ENCODE results near the gene ROGDI.
A peak's percentile ranks its signal among the peaks of the same experiment; 100 is the strongest.

The ROGDI gene

DNA sequence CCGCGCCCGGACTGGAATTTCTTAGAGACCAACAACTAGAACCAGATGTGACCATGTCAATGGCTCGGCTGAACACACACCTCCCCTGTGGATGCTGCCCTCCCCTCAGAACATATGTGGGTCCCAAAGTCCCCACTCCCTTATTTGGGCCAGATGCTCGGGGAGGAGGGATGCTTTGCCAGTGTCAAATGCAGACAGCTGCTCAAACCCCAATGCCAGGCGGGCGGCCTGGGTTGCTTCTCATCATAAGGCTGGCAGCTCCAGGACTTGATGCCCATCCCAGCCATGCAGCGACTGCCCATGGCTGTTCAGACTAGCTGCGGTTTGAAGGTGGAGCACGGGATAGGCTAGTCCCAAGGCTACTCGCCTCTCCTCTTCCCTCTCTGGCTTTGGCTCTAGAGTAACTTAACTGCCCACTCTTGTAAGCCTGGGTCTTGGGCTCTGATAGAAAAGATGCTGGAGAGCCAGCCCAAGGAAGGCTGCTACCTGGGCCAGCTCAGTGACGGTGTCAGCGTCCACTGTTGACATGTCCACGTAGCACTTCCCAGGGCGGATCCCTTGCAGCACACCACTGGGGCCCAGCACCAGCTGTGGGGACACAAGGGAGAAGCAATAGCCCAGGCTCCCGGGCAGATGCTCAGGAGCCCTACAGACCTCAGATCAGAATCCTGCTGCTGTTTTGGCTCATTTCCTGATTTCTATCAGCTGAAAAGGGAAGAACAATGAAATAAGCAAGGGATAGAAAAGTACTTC is 11.0 kb upstream of the ROGDI start:
- no peak for DNase-seq (ENCODE audit: low read depth in 2 of 2)

DNA sequence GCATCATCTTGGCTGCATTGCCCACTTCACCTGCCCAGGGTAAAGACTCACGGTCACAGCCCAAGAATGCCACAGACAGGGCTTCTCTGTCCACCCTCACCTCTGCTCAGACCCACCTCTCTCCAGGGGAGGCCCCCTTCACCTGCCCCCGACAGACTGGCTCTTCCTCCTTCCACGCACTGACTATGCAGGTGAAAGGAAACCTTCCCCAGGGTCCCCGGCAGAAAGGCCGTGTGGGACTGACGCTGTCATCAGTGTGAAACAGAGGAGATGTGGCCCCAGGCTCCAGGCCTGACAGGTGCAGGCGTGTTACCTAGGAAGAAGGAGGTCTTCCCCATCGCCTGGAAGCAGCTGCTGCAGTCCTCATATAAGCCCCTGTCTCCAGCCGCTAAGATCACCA is 9.3 kb upstream of the ROGDI start:
- no peak for DNase-seq (ENCODE audit: low read depth in 2 of 2)

DNA sequence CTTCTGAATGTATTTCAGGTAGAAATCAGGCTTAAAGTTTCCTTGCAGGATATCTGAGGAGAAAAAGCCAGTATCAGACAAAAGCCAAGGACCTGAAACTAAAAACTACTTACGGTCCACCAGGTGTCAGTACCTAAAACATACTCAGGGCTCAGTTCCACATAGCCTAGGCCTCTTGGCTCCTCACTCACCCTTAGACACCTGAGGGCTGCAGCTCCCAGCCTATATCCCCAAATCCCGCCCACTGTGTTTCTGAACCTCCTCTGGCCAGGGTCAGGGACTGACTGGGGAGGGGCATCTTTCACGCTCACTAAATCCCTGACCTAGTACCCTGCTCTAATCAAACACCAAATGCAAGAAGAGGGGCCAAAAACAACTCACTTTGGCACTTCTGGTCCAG is 8.8 kb upstream of the ROGDI start:
- DNase-seq (ENCODE audit: low read depth in 2 of 2), result no peak

DNA sequence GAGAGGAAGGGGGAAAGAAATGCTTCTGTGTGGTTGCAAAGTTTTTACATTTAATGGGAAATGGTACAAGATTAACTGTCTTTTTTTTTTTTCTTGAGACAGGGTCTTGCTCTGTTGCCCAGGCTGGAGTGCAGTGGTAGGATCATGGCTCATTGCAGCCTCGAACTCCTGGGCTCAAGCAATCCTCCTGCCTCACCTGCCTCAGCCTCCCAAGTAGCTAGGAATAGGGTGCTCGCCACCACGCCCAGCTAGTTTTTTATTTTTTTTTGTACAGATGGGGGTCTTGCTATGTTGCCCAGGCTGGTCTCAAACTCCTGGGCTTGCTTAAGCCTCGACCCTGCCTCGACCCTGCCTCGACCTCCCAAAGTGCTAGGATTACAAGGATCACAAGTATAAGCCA is 3.8 kb upstream of the ROGDI start:
- DNase-seq (ENCODE audit: low read depth in 2 of 2), result no peak

DNA sequence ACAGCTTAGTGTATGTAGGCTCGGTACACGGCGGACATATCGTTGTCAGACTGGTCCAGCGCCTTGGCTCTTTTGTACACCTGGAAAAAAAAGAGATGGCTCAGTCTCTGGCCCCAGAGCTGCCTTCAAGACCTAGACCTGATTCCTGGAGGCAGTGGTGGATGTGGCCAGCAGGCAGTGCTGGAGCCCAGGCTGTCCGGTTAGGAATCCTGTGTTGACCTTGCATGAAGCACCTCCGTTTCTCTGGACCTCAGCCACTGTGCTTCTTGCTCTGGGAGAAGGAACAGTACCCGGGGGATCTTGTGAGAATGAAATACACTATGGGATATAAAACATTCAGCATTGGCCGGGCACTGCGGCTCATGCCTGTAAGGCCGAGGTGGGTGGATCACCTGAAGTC is 2.8 kb upstream of the ROGDI start:
- DNase-seq (ENCODE audit: low read depth in 2 of 2), result no peak

DNA sequence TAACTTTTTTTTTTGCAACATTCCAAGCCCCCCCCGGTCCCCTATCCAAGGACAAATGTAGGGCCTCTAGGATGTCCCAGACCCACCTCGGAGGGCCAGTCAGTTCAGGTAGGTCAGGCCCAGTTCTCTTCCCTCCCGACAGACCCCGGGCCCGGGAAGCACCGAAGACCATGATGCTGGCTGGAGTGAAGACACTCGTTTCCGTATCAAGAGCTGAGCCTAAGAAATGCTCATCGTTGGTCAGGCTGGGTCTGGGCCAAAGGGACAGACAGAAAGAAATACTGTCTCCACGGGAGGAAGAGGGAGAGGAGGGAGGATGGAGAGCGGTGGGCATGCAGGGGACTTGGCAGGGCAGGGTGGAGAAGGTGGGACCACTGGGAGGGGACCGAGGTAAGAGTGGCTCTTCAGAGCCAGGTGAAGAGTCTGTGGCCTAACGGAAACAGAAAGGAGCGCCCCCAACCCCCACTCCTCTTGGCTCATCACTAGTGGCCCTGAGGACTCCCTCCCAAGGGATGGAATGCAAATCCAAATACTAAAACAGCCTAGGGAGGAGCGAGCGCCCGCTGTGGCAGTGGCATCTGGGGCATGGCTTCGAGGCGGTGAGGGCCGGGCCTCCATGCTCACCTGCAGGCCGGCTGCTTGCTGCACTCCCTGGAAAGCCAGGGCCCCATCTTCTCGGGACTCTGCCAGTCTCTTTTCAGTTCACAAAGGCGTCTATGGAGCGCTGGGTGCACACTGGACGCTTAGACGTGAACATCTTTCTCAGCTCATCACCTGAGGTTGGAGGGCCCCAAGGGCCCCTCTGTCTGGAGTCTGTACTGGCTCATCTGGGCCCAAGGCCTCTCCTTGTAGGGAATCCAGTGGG is 1.7 kb upstream of the ROGDI start:
- no peak for DNase-seq (ENCODE audit: low read depth in 2 of 2)

DNA sequence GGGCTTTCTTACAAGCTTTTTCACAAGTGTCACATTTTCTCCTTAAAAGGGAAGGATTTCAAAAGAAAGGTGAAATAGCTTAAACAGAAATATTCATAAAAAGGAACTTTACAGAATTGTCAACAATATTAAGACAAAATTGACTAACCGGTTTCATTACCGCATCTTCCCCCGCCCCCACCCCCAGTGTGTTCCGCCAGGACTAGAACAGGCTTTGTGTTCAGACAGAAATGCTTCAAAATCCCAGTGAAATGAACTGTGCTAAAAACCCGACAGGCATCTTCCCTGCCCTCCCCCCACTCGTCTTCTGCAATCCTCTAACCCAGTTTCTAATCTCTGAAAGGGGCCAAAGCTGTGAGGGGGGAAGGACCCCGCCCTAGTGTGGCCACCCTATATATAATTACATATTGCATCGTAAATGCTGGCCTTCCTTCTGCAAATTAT is 990 bp upstream of the ROGDI start:
- DNase-seq (ENCODE audit: low read depth in 2 of 2), result no peak

DNA sequence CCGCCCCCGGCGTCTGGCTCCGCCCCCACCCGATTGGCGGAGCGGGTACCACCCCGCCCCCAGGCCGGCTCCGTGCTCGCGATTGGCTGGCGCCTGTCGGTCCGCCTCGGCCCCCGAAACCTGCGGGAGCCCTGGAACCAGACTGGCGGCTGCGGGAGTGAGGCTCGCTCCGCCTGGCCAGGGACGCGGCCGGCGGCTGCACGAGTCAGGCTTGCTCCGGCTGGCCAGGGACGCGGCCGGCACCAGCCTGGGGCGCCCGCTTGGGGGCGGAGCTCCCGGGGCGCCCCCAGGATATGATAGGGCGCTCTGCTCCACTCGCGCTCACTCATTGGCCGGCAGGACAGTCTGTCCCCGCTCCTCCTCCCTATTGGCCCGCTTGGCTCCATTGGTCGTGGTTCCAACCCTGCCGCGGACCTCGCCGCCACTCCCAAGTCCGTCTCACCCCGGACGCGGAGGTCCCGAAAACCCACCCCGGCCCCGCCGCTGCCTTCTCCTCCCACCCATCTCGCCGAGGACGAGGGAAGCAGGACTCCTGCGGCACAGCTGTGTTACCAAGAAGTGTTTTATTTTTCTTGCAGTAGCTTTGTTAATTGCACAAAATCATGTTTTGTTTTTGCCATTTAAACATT is 340 bp upstream of the ROGDI start:
- peak; percentile 78 to 80 for DNase-seq (ENCODE audit: low read depth in 2 of 2)

DNA sequence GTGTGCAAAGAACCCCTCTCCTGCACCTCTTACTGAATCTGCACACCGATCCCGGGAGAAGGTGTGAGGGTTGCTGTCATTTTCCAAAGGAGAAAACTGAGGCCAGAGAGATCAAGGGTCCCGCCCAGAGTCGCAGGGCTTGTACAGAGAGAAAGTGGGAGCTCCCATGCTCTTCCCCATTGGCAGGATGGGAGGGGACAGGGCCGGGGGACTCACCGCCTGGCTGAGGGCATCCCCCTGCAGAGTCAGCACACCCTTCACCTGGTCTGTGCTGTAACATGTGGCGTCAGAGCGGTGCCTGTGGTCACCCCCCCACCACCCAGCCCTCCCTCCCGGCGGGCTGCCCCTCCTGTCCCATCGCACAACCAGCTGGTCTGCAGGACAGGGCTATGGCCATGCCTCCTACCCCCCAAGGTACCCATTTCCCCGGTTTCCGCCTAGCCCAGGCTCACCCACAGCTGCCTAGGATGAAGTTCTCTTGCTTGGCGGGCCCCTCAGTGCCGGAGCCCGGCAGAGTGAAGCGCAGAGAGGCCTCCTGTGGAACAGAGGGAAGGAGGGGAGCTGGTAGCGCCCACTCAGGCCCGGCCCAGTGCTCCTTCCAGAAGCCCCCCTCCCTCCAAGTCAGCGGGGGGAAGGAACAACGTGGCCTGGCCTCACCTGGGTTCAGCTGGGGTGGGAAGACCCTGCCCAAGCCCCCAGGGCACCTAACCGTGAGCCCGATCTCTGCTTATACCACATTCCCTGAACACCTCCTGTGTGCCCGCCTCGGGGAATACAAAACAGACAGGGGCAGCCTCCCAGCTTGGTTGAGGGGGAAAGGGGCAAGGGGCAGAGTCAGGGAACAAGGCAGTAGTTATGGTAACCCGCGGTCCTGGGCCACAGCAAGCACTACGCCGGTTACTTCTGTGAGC is 1.1 kb downstream of the ROGDI start:
- DNase-seq (ENCODE audit: low read depth in 2 of 2), result no peak

DNA sequence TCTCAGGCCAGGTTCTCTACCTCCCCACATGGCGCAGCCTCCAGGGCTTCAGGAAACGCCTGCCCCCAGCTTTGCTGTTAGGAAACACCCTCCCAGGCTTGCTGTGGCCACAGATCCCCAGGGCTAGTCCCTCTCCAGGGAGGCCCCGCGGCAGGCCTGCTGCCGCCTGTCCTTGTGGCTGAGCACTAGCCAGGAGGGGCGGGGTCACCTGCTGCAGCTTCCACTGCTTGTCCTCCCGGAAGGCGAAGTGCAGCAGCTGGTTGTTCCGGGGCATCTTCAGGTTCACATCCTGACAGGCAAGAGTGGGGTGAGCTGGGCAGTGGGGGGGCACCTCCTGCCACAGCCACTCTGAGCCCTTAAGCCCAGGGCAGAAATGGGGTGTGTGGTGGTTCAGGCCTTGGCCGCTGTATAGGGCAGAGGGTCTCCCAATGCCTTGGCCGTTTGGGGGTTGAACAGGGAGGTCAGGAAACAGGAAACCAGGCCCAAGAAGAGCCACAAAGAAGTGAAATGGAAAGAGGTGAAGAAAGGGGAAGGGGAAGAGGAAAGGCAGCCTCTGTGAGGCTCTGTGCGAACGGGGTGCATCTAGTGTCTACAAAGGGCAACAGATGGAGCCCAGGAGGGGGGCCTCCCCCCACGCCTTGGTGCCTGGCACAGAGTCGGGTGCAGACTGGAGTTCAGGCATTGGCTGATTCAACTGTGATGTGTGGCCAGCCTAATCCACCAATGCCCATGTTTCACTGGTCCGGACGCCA is 2.0 kb downstream of the ROGDI start:
- DNase-seq (ENCODE audit: low read depth in 2 of 2), result no peak

DNA sequence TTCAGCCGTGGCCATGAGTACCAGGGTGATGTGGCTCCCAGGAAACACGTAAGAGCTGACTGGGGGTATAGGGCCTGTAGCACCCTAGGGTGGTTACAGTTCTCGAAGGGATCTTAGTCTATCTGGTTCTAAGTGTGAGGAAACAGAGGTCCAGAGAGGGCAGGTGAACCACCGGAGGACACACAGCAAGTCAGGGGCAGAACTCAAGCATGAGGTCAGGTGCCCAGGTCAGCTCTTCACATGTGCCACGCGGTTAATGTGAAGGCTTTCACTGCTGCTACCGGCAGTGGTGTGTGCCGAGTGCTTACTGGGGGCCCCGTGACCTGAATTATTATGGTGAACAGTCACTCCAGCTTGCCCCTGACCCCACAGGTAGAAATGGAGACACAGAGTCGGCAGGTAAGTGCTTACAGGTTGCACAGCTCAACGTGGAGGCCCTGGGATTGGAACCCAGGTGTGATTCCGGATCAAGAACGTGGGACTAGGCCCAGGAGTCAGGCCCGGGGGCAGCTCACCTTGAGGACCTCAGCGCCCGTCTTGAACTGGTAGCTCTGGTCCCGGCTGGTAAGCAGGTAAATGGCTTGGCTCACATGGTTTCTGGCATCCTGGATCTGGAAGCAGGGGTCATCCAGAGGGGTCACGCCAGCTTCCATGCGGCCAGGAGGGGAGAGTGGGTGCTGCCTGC is 3.1 kb downstream of the ROGDI start:
- DNase-seq (ENCODE audit: low read depth in 2 of 2), result no peak

DNA sequence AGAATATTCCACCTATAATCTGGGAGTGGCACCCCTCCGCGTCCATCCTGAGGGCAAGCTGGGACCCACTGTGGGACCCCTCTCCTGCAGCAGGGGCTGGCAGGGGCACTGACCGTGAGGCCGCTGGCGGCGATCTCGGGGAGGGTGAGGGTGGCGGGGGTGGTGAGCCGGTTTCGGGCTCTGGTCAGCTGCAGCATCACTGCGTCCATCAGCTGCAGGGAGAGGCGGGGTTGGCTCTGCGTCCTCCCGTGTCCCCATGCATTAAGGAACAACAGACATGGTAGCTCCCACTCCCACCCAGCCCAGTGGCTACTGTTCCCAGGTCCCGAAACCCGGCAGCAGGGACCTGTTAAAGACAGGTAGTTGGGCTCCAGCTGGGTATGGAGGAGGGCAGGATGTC is 4.0 kb downstream of the ROGDI start:
- no peak for DNase-seq (ENCODE audit: low read depth in 2 of 2)

DNA sequence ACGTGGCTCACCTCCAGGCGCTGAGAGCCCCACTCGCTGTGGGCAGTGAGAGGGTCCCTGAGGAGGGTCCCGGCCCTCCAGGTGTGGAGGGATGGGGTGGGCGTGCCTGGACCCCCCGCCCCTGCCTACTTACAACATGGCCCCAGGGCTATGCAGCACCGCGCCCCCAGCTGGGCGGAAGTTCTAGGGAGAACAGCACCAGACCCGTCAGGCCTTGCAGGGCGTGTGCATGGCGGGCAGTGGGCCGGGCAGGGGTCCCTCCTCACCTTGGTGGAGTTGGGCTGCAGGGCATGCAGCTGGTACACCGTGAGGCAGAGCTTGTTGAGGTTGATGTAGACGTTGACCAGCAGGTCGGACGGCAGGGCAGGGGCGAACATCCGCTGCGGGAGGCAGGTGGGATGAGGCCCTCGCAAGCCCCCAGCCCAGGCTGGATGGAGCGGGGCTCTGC is 4.6 kb downstream of the ROGDI start:
- no peak for DNase-seq (ENCODE audit: low read depth in 2 of 2)

DNA sequence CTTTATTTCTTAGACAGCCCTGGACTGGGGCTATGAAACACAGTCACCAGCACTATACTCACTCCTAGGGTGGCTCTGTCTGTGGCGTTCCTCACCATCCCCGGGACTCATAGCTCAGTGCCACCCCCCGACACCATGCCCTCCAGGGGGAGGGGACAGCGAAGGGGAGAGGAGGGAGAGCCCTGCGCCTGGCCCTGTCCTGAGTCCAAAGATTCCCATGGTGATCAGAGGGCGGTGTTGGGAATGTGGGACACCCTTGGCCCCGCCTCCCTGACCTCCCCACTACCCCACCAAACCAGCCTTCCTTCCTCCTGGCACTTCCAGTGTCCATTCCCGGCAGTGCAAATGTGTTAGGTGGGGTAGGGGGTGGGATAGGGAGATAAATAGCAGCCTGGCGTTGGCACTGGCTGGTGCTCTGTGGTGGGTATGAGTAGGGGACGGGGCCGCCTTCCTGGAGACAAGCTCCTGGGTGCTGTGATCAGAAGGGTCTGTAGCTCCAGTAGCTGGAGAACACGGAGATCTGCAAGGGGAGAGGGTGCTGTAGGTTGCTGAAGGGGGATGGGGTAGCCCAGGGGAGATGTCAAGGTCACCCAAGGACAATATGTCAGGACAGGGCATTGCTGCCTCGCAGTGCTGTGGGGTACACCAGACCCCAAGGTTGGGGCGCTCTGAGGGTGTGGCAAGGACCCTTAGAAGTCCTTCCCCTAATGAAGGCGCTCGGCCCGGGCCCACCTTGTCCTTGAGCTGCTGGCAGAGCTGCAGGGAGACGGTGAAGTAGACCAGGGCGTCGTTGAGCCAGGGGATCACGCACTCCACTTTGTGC is 5.2 kb downstream of the ROGDI start:
- no peak for DNase-seq (ENCODE audit: low read depth in 2 of 2)

DNA sequence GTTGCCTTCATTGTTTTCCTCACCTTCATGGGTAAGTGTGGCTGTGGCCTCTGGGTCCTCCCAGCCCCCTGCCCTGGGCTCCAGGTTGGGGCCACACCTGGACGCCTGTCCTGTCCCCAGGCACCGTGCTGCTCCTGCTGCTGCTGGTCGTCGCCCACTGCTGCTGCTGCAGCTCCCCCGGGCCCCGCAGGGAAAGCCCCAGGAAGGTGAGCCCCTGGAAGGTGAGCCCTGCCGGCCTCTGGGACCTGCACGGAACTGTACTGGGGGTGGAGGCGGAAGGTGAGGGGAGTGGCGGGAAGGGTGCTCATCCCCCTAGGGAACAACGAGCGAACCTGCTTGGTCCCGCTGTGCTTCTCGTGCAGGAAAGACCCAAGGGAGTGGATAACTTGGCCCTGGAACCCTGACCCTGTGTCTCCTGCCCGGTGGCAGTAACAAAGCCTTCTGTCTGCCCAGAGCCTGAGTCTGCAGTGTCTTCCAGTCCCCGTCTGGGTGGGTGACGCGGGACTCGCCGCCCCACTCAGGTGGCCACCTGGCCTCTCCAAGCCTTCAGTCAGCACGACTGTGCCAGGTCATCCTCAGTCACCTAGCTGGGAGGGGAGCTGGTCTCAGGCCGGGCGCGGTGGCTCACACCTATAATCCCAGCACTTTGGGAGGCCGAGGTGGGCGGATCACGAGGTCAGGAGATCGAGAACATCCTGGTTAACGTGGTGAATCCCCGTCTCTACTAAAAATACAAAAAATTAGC is 6.4 kb downstream of the ROGDI start:
- DNase-seq (ENCODE audit: low read depth in 2 of 2), result no peak

DNA sequence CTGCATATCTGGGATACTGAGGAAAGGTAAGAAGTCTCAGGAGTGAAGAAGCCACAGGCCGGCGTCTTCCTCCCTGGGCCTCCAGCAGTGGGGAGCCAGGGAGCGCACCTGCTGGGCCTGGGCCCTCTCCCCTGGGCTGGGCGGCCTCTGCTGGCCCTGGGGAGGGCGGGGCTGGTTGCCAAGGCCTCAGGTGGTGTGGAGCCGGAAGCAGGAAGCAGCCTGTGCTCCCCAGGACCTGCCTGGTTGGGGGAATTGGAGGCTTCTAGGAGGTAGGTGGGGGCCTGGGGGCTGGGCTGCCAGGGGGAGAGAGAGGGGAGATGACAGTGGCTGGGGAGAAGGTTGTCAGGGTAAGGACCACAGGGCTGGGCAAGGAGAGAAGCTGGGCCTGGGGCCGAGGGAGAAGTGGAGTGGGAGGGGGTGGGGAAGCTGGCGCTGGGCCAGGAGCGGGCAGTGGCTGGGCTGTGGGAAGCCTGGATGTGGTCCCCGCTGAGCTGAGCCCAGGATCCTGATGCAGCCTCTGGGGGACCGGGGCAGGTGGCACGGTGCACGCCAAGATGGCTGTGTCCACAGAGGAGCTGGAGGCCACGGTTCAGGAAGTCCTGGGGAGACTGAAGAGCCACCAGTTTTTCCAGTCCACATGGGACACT is 7.1 kb downstream of the ROGDI start, which contains the start of gene SMIM22:
SMIM22 (plus strand) TSS at position 189 of the 647 bp plus-strand sequence; CDS start at position 555, 366 bp downstream.
- DNase-seq (ENCODE audit: low read depth in 2 of 2), result no peak

DNA sequence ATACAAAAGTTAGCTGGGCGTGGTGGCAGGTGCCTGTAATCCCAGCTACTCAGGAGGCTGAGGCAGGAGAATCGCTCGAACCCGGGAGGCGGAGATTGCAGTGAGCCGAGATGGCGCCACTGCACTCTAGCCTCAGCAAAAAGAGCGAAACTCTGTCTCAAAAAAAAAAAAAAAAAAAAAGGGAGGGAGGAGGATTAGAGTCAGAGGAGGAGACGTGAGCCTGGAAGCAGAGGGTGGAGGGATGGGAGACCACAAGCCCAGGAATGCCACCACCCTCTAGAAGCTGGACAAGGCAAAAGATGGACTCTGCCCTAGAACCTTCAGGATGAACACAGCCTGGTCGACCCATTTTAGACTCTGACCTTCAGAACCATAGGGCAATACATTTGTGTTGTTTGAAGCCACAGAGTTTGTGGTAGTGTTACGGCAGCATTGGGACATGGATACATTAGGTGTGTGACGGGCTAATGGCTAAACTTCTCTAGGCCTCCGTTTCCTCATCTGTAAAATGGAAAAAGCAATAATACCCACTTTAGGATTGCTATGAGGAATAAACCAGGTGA is 9.4 kb downstream of the ROGDI start:
- no peak for DNase-seq (ENCODE audit: low read depth in 2 of 2)

DNA sequence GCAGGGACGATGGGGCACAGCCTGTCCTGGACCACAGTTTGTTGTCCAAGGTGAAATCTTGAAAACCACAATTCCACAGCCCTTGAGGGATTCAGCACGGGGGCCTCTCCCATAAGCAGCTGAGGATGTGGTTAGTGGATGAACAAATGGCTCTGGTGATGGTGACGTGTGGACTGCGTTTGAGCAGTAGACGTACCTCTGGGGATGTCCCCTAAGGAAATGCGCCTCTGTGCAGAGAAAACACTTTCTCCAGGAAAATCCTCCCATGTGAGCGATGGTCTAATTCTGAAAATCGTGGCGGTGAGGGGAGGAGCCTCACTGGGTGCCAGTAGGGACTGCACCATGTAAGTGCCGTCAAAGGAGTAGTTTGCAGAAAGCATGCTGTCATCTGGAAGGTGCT is 11.6 kb downstream of the ROGDI start:
- no peak for DNase-seq (ENCODE audit: low read depth in 2 of 2)
